NCI-H82 (cell line): Measurements from ENCODE around the gene CLTB.
A peak's percentile ranks its signal among the peaks of the same experiment; 100 is the strongest.

ENCODE experiments used
- DNase-seq: peaks from one replicate; lab custom pipeline; 2025; lab: John Stamatoyannopoulos, UW

CLTB gene

DNA sequence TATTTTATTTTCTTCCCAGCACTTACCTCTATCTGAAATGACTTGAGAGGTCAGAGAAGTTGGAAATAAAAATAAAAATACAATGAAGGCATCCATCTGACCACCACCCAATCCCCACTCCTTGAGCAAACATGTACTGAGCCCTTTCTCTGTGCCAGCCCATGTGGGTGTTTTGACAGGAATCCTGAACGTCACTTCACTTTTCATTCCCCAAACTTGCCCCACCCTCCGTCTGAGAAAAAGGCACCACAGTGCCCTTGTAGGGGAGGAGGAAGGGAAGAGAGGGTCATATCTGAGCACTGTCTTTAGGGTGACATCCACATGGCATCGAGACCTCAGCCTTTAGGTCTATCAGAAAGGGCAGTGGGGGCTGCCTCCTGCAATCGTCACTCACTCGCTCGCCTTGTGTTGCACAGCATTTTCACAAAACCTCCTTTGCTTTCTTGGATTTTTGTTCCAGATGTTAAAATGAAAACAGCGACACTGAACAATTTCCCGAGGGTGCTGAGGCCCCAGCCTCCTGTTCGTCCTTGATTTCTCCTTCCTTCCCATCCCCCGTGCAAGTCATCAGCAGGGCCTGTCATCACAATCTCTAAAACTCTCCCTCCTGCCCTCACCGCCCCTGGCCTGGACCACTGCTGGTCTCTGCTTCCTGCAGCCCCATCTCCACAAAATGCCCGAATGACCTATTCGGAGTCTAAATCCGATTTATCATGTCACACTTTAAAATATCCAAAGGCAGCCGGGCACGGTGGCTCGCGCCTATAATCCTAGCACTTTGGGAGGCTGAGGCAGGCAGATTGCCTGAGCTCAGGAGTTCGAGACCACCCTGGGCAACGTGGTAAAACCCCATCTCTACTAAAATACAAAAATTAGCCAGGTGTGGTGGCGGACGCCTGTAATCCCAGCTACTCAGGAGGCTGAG, 14.8 kb downstream of the CLTB start:
- DNase-seq = no peak

DNA sequence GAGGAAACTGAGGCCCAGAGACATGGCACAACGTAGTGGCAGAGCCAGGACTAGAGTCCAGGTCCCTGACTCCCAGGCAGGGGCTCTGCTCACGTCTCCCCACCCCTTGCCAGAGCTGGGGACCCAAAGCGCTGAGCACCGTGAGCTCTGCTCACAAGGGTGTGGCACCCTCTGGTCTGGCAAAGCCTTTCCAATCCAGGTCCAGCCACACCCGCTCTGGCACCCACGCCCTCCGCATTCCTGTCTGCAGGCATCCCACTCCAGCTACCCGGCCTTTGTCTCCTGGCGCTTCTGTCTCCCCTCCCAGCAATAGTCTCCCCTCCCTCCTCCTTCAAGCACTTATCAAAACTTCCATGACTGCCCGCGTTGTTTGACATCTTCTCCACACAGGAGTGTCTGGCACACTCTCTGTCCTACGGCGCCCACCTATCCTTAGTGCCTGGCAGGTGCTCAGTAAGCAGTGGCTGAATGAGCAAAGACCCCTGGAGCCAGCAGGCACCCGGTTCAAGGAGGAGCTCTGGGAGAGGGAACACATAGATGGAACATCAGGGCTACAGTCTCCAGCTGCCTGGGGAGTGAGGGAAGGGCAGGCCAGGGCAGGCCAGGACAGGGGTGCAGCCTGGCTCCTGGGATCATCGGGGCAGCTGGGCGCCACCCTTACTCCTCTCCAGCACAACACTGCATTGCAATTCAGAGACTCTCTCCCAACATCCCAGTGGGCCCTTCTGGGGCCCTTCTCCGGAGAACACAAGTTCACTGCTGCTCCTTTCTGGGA, 15.8 kb downstream of the CLTB start:
- no peak for DNase-seq

DNA sequence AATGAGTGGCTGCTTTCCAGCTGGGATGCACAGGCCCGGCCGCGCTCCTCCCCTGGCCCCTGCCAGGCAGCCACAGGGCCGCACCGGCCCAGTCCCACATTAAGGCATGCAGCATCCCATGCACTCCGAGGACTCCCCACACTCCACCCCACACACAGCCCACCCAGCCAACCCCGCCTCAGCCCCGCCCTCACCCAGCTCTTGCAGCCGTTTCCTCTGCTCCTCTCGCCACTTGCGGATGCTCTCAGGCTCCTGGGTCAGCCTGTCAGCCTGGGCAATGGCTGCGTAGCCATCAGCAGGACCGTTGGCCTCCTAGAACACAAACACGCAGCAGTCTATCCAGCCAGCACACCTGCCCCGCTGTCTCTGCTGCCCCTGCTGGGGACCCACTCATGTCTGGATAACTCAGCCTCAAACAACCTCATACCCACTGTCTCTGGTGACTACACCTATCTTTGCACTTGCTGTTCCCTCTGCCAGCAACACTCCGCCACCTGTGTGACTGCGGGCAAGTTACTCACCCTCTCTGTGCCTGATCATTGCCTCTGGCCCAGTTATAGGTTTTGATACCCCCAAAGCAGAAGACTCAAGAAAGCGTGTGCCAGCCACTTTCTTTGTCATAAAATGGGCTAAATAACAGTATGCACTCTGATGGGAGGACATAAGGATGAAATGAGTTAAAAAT, 18.5 kb downstream of the CLTB start:
- DNase-seq = no peak

DNA sequence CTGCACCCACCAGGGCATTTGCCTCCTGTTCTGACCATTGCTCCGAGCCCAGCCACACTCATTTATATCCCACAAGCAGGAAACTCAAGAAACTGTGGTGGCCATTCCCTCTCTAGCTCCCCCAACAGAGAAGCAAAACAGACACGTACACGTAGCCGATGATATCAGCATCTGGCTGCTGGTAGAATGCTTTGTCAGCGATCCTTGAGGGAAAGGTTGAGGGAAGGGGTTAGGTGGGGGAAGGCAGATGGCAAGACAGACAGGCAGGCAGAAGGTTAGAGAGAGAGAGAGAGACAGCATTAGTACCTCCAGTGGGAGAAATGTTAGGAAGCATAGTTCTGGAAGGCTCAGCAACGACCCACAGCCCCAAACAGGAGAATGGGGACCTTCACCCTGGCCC, 20.0 kb downstream of the CLTB start:
- peak; percentile 75 for DNase-seq

DNA sequence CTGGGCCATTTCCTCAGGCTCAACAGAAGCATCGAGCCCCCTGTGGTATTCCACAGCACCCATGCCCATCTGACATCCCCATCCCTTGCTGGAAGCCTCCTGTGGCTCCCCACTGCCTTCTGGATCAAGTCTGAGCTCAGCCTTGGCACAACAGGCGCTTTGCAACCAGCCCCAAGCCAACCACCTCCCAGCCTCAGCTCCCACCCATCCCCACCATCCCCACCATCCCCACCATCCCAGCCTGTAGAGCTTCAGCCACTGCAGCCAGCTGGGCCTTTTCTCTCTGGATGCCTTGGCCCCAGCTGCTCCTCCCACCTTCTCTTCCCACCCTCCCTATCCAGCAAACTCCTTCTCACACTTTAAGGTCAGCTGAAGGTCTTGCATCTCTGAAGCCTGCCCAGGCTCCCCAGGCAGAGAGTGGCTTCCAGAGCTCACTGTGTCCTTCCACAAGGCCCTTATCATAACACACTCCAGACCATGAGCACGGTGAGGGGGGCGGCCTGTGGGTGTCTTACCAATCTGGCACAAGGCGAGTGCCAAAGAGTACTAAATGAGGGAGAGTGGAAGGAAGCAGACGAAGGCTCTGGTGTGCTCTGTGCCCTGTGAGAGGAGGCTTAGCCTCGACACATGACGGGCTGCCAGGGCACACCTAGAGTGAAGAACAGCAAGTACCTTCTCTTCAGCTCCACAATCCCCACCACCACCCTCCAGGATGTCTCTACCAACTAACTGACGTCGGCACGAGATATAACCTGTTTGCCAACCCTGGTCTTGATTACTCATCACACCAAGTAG, 21.3 kb downstream of the CLTB start:
- DNase-seq = no peak

DNA sequence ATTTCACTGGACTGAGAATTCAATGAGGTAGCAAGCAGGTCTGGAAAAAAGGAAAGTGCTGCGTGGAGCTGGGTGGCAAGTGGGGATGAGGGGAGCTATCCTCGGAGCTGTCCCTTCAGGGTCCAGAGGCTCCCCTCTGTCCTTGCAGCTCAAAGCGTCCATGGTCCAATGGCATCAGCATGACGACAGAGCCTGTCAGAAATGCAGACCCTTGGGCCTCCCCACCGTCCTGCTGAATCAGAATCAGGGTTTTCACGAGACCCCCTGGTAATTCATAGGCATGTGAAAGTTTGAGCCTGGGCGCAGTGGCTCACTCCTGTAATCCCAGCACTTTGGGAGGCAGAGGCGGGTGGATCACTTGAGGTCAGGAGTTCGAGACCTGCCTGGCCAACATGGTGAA, 22.2 kb downstream of the CLTB start:
- DNase-seq = no peak

DNA sequence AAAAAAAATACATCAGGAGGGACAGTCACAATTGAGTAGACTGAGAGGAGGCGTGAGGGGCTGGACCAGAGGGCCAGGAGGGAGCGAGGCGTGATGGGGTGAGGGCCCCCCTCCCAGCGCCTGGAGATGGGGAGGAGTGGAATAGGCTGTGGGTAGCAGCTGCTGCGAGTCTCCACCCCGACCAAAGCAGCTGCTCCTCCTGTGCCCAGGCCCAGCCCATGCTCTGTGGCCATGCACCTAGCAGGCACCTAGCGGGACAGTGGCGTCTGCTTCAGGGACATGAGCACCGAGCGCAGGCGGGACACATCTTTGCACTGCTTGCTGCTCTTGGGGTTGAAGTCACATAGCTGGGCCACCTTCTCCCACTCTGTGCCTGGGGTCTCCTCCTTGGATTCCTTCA, 23.8 kb downstream of the CLTB start:
- no peak for DNase-seq

DNA sequence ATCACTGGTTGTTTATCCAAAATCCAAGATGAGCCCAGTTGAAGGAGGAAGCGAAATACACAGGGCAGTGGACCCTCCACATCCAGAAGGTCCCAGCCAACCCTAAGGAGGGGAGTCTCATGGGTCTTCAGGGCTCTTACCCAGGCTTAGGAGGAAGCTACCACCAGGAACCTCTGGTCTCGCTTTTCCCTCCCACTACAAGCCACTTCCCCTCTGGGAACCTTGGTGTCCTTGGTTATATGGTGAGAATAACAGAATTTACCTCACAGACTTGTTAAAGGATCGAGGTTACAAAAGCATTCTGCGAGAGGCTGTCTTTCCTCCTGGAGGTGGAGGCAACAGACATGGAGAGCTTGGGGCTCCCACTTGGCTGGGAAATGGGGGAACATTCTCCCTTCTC, 24.3 kb downstream of the CLTB start:
- DNase-seq = no peak

DNA sequence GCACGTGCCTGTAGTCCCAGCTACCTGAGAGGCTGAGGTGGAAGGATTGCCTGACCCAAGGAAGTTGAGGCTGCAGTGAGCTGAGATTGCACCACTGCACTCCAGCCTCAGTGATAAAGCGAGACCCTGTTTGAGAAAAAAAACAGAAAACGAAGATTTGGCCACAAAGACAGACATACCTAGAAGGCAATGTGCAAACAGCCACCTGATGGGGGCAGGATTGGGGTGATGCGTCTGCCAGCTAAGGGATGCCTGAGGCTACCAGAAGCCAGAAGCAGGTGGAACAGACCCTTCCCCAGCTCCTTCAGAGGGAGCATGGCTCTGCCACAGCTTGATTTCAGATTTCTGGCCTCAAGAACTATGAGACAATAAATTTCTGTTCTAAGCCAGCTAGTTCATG, 24.9 kb downstream of the CLTB start:
- no peak for DNase-seq

DNA sequence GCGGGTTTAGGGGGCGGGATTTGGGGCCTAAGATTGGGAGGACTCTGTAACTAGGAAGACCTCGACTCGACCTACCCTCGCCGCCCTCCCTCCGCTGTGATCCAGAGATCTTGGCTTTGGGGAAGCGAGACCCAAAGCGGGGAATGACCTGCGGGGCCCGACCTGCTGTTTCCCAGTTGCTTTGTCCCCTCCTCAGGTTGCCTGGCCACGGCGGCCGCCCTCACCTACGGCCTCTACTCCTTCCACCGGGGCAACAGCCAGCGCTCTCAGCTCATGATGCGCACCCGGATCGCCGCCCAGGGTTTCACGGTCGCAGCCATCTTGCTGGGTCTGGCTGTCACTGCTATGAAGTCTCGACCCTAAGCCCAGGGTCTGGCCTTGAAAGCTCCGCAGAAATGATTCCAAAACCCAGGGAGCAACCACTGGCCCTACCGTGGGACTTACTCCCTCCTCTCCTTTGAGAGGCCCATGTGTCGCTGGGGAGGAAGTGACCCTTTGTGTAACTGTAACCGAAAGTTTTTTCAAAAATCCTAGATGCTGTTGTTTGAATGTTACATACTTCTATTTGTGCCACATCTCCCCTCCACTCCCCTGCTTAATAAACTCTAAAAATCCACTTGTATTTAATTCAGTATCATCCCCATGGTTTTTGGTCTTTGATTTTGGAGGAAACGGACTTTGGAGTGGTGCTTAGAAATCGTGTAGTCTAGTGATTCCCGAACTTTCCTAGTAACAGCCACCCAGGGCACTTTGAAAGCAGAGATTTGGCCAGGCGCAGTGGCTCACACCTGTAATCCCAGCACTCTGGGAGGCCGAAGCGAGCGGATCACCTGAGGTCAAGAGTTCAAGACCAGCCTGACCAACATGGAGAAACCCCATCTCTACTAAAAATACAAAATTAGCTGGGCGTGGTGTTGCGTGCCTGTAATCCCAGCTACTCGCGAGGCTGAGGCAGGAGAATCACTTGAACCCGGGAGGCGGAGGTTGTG, 26.9 kb downstream of the CLTB start:
- no peak for DNase-seq

DNA sequence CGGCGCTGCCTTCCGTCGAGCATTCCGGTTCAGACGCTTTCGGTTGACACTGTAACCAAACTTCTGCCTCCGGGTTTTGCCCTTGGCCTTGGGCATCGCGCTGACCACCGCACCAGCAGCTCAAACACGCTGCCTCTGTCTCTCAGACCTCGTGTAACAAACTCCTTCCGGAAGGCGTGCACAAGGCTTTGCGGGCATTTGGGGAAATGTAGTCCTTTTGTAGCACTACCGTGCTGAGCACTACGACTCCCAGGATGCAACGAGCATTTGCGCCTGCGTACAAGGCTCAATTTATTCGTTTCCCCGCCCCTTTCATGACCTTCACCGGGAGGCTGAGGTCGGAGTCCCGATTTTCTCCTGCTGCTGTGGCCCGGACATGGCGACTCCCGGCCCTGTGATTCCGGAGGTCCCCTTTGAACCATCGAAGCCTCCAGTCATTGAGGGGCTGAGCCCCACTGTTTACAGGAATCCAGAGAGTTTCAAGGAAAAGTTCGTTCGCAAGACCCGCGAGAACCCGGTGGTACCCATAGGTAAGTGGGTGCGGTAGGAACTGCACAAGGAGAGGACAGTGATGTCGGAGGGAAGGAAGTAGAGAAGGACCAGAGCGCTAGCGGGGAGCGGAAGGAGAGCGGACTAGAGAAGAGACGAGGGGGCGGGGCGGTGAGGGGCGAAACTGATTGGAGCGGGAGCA, 27.8 kb downstream of the CLTB start, which contains the start of the genes HIGD2A and NOP16:
TSS of gene HIGD2A (plus strand) at position 308 of the 691 bp plus-strand sequence. CDS start at position 377, 69 bp downstream.
TSS of gene NOP16 (minus strand) at position 155 of the 691 bp plus-strand sequence. CDS start at position 96, 59 bp downstream.
- DNase-seq = peak; percentile 99

DNA sequence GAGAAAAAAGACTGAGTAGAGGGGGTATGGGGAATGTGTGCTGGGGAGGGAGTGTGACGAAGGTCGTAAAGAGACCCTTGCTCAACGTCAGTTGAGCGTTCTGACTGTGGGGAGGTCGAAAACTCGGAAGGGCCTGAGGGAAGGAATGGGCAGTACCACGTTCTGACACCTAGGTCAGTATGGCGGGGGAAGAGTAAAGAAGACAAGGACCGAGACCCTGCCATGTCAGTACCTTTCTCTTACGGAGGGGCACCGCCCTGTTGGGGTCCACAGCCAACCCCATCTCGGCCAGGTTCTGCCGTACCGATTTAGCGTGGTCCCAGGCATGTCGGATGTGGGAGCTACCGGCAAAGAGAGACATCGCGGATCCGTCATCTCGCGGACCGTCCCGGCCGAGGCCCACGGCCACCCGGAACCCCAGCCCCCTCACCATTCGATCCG, 28.3 kb downstream of the CLTB start:
- DNase-seq = peak; percentile 48

DNA sequence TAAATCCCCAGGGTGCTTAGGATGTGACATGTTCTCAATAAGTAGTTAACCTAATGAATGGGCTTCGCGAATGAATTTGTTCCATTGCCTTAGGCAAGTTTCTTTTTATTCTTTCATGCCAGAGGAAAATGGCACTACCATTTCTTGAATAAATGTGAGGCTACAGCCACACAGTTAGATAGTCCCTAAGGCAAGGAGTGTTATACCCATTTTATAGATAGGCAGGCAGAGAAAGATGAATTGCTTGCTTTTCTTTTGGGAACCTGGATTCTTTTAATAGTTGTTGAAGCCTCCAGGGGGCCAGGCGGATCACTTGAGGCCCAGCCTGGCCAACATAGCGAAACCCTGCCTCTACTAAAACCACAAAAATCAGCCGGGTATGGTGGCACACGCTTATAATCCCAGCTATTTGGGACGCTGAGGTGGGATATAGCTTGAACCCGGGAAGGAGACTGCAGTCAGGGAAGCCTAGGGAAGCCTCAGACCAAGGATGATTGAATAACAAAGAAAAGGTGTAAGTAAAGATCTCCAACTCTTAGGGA, 28.9 kb downstream of the CLTB start:
- DNase-seq = no peak

DNA sequence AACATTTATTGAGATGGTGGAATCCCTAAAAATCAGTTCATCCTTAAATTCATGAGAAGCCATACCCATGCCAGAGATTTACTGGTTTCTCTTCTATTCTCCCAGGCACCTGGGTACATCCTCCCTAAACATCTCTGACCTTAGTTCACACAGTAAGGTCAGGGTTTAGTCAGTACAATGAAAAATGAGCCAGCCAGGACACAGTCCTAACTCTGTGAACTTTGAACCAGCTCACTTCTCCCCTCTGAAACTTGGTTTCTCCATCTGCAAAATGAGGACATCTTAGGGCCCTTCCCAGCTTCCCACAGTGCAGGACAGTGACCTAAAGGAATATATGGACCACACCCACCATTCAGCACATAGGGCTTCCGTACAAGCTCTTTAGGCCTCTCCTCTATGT, 29.8 kb downstream of the CLTB start:
- no peak for DNase-seq

DNA sequence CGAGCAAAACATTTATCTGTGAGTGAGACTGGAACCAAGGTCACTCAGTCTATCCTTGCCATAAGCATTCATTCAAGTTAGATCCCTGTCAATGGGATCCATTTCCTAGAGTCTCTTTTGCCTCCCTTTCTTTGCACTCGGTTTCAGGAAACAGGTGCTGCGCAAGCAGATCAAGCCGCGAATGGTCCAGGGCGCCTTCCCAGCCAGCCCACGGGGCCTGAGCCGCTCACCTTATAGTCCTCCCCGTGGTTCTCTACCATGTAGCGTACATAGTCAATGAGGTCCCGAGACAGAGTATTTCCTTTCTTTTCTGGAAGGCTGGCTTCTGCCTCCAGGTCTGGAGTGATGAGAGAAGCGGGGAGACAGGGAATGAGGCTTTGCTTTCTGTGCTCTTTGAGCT, 31.3 kb downstream of the CLTB start:
- no peak for DNase-seq

DNA sequence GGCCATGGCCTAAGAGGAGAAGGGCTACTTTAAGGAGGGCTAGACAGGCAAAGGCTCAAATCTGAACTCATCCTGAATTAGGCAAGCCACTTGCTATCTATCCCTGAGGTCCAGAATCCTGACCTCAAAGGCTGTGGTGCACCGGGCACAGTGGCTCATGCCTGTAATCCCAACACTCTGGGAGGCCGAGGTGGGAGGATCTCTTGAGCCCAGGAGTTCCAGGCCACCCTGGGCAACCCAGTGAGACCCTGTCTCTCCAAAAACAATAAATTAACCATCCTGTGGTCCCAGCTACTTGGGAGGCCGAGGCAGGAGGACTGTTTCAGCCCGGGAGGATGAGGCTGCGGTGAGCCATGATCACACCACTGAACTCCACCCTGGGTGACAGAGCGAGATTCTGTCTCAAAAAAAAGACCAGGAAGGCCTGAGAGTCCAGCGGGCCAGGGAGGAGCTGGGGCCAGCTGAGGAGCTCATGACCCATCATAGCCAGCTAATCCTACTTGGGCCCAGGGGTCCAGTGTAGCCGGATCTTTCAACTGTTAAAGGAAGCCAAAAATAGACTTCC, 31.9 kb downstream of the CLTB start:
- no peak for DNase-seq

DNA sequence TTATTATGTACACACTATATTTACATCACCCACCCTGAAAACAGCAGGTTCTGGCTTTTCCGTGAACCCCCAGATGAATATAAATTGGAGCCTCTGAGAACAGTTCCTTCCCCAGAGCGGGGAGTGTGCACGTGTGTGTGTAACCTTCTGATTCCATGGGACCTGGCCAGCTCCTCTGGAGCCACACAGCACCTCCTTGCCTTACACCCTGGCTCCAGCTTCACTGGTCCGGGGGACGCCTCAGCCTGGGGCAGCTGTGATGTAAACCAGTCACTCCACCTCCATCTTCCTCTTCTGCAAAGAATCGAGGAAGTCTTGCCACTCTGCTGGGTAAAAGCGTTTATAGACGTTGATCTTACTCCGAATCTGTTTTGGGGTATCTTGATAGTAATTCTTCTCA, 32.4 kb downstream of the CLTB start:
- DNase-seq = no peak

DNA sequence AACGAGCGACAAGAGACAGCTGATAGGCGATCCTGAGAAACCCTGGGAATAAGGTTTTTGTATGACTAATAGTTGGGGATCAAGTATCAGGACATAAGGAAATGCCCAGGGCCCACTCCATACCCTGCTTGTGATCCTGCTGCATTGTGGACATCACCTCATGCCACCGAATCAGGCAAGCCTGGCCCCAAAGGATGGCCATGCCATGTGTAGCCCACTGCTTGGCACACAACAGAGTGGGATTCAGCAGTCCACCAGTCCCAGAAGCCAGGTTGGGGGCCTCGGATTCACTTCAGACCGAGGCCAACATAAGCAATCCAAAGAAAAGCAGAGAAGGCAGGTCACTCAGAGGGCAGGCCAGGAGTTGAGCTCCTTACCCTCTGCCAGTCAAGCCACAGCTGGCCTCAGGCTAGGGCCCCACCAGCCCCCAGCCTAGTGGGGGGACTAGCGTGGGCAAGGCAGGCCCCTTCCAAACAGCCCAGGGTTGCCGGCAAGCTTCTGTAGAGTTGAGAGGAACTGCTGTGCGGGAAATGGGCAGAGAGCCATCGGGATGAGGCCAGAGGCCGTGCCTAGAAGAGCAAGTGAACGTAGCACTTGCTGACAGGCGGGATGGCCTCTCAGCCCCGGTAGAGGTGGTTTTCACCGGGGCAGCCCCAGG, 33.0 kb downstream of the CLTB start:
- no peak for DNase-seq
